Pancreas (tissue), 10 donors: ENCODE measurements around the gene HOXA6. TPM values are rescaled to one million over a fixed set of nuclear protein-coding genes. Genes with fewer than 3 reads are reported as not detected.

Experiments
- ATAC-seq, 4 donors: fragments of 200-7000 bp; cut with Tn5 transposase; one replicate each; pipeline versions ENCODE4 v1.8.0 to v1.9.1; 2020; ENCODE audit warnings: mild to moderate bottlenecking in 4 of 4, moderate library complexity in 4 of 4
- DNase-seq, 6 donors: peaks; one replicate each; pipeline ENCODE4 v3.0.0-alpha.2; 2020
- FAIRE-seq: peaks from 2 replicates; lab custom pipeline; 2012; peaks lifted over from hg19 to GRCh38; lab: Jason Lieb, UNC
- H3K27ac ChIP-seq, 4 donors: fragments of 200-600 bp; sonication (generic); 1 replicate in 3 of 4; 2 replicates in 1 of 4; pipeline versions ENCODE4 v1.5.0 to v1.8.0; 2020
- H3K27me3 ChIP-seq, 4 donors: fragments of 200-600 bp; one replicate each; pipeline ENCODE4 v1.8.0; 2021
- H3K36me3 ChIP-seq, 3 donors: fragments of 200-600 bp; sonication (generic) in 1 of 3; one replicate each; pipeline versions ENCODE4 v1.5.0 to v1.8.0; 2020 to 2021
- H3K4me1 ChIP-seq, 3 donors: fragments of 200-600 bp; one replicate each; pipeline ENCODE4 v1.8.0; 2021
- H3K4me3 ChIP-seq, 4 donors: fragments of 200-600 bp; sonication (generic) in 2 of 4; one replicate each; pipeline versions ENCODE4 v1.5.0 to v1.8.0; 2020 to 2021
- H3K9me3 ChIP-seq, 4 donors: fragments of 200-600 bp; one replicate each; pipeline ENCODE4 v1.8.0; 2021
- CTCF ChIP-seq, 4 donors: fragments of 200-600 bp; sonication (generic) in 3 of 4; IDR thresholded peaks; one replicate each; pipeline versions ENCODE4 v1.5.0 to v1.8.0; 2021; ENCODE audit warnings: antibody characterized with exemption in 4 of 4
- WGBS, 2 donors: extraction: QIAGEN DNeasy Blood & Tissue Kit; methylation state at CpG; one replicate each; pipeline ENCODE4 v1.1.7; 2013; 5-methylcytosine and 5-hydroxymethylcytosine counted together
- intact Hi-C, 3 donors: fragments of 100-400 bp; cut with DNase I; formaldehyde crosslinking; loops; one replicate each; pipeline versions ENCODE4 v1.11.1 to v1.14.2; 2022
- polyA plus RNA-seq, 2 donors: library from polyadenylated mRNA; stranded (reverse); fragments of 200-250 nt; gene quantifications; one replicate each; pipeline ENCODE4 v1.2.3, GENCODE V29; 2013
- total RNA-seq, 6 donors: library from RNA; stranded (reverse); fragmentation: NEBNext Ultra II Directional in 4 of 6; extraction: Animal tissue kit (Norgen Biotek cat#: 25700) in 4 of 6; gene quantifications; one replicate each; pipeline versions ENCODE4 v1.2.1 to v1.2.4, GENCODE V29; 2021 to 2023
- donor health status: healthy with polysubstance abuse.
- donor health status: DM: no; HTN: no; CAD: no; lungs with moderate emphysema.
- donor health status: DM: no; HTN: no; CAD: no.
- donor health status: control.
- donor health status: control.
- donor health status: Bipolar disorder and iron deficiency.
- donor health status: DM: yes; HTN: yes; CAD: no.
- donor health status: DM: no; HTN: no; CAD: no.
- donor health status: DM: no; HTN: no; CAD: no.
- donor health status: DM: yes; HTN: yes; CAD: no.

Gene HOXA6
- total and polyA plus RNA-seq, 8 donors: 0.12 to 0.34 TPM; not detected in 6

- no peaks in the 10 kb centered on the region for H3K36me3 ChIP-seq
- DNase-seq: peak in 1 of 6 donors; percentile 46
- no peak overlapping the region for H3K27ac ChIP-seq
- no peaks in the 10 kb centered on the region for H3K9me3 ChIP-seq
- no peak for FAIRE-seq
- 22 to 23% methylated on average over 30 of the region's 30 CpGs for WGBS, 2 donors
- peaks cover 0 to 12% (median 0%) of the 10 kb centered on the region in 3 donors for H3K4me1 ChIP-seq
- peaks cover 11 to 76% (median 25%) of the 10 kb centered on the region in 4 donors for H3K27me3 ChIP-seq
- TF ChIP-seq CTCF (IDR thresholded peaks at IDR 0.05): no peak
- no peak overlapping the region for H3K4me3 ChIP-seq
- no peak for ATAC-seq
- intact Hi-C loops: no loop called here
Observed at GRCh38 chr7:27148756-27149641, 1.4 kb upstream of the HOXA6 start.

GRCh38 chr7:27148031-27148755, 619 bp upstream of the HOXA6 start:
- DNase-seq (peak in 1 of 6 donors; percentile 46), ATAC-seq (peak in 1 of 4 donors; percentile 3), FAIRE-seq (no peak)
- 13 to 16% methylated on average over 28 of the region's 28 CpGs for WGBS, 2 donors
- H3K27ac ChIP-seq: no peak overlapping the region
- intact Hi-C loops: no loop called here
- TF ChIP-seq CTCF (IDR thresholded peaks at IDR 0.05): no peak
- peak overlapping the region in 3 of 4 donors; percentile 5 to 37 (median 24) for H3K4me3 ChIP-seq
- H3K9me3 ChIP-seq: no peaks in the 10 kb centered on the region
- peaks cover 10 to 75% (median 29%) of the 10 kb centered on the region in 4 donors for H3K27me3 ChIP-seq
- peaks cover 0 to 15% (median 2%) of the 10 kb centered on the region in 3 donors for H3K4me1 ChIP-seq
- H3K36me3 ChIP-seq: no peaks in the 10 kb centered on the region

GRCh38 chr7:27146491-27147198, 929 bp downstream of the HOXA6 start:
- 33 to 35% methylated on average over 5 of the region's 5 CpGs for WGBS, 2 donors
- peaks cover 0 to 15% (median 4%) of the 10 kb centered on the region in 3 donors for H3K4me1 ChIP-seq
- H3K27me3 ChIP-seq: peaks cover 13 to 77% (median 25%) of the 10 kb centered on the region in 4 donors
- no peak for TF ChIP-seq CTCF (IDR thresholded peaks at IDR 0.05)
- no peak overlapping the region for H3K4me3 ChIP-seq
- no peaks in the 10 kb centered on the region for H3K9me3 ChIP-seq
- DNase-seq: no peak
- no peak for FAIRE-seq
- no peaks in the 10 kb centered on the region for H3K36me3 ChIP-seq
- intact Hi-C loops: no loop called here
- no peak overlapping the region for H3K27ac ChIP-seq
- ATAC-seq: no peak

GRCh38 chr7:27145914-27146412, 1.6 kb downstream of the HOXA6 start:
- ATAC-seq (no peak), FAIRE-seq (no peak), DNase-seq (no peak)
- Histone ChIP-seq H3K4me3 (no peak overlapping the region), H3K36me3 (no peaks in the 10 kb centered on the region), H3K9me3 (no peaks in the 10 kb centered on the region), H3K27ac (no peak overlapping the region), H3K4me1 (peaks cover 0 to 11% (median 4%) of the 10 kb centered on the region in 3 donors), H3K27me3 (peaks cover 15 to 76% (median 26%) of the 10 kb centered on the region in 4 donors)
- 26% methylated on average over 11 of the region's 11 CpGs for WGBS, 2 donors
- TF ChIP-seq CTCF (IDR thresholded peaks at IDR 0.05): no peak
- intact Hi-C loops: no loop called here
